WTC11 (cell line): ENCODE results near the gene CXorf49. TPM values are rescaled to one million over a fixed set of nuclear protein-coding genes. Genes with fewer than 3 reads are reported as not detected.
"Not testable (repeated sequence)": the region's sequence is repeated elsewhere in the genome, so short reads cannot be mapped to it uniquely, and the experiment has no call there.

Experiments
- ATAC-seq: fragments of 200-7000 bp; cut with Tn5 transposase; 2 replicates; pipeline ENCODE4 v1.10.0; 2021; ENCODE audit warnings: mild to moderate bottlenecking, moderate library complexity
- CTCF ChIA-PET: fragments of 300-600 bp; sonication (Branson Sonifier 250); formaldehyde crosslinking; loops from one replicate; lab custom pipeline; 2021; ENCODE audit warnings: antibody characterized with exemption; lab: Charles Lee
- POLR2A ChIA-PET: fragments of 350-600 bp; sonication (Branson Sonifier 250); formaldehyde crosslinking; loops from one replicate; lab custom pipeline; 2021; ENCODE audit warnings: antibody characterized with exemption; lab: Charles Lee
- DNase-seq: peaks from one replicate; pipeline ENCODE4 v3.0.0; 2021; ENCODE audit warnings: low spot score
- H3K27ac Mint-ChIP-seq: 2 replicates; pipeline ENCODE4 v1.8.0; 2021; ENCODE audit warnings: mixed read lengths
- H3K27me3 Mint-ChIP-seq: 2 replicates; pipeline ENCODE4 v1.8.0; 2021; ENCODE audit warnings: low read depth, mild to moderate bottlenecking, moderate library complexity, mixed read lengths
- H3K36me3 Mint-ChIP-seq: 2 replicates; pipeline ENCODE4 v1.8.0; 2021; ENCODE audit warnings: mixed read lengths
- H3K4me1 Mint-ChIP-seq: 2 replicates; pipeline ENCODE4 v1.8.0; 2022; ENCODE audit warnings: mixed read lengths
- H3K4me3 Mint-ChIP-seq: 2 replicates; pipeline ENCODE4 v1.8.0; 2021; ENCODE audit warnings: mild to moderate bottlenecking, moderate library complexity, mixed read lengths
- H3K9me3 Mint-ChIP-seq: 2 replicates; pipeline ENCODE4 v1.8.0; 2021; ENCODE audit warnings: mixed read lengths
- FOXJ3 ChIP-seq: sonication (generic); formaldehyde crosslinking; IDR thresholded peaks from 2 replicates; pipeline ENCODE4 v1.9.0; 2021; ENCODE audit warnings: missing genetic modification reagents, mild to moderate bottlenecking, borderline replicate concordance
- TEAD4 ChIP-seq: sonication (generic); formaldehyde crosslinking; IDR thresholded peaks from 2 replicates; pipeline ENCODE4 v1.8.0; 2022; ENCODE audit warnings: mild to moderate bottlenecking, missing genetic modification reagents
- ZNF219 ChIP-seq: sonication (generic); formaldehyde crosslinking; IDR thresholded peaks from 2 replicates; pipeline ENCODE4 v1.8.0; 2023; ENCODE audit warnings: missing genetic modification reagents, mild to moderate bottlenecking, borderline replicate concordance
- ZNF317 ChIP-seq: sonication (generic); formaldehyde crosslinking; IDR thresholded peaks from 2 replicates; pipeline ENCODE4 v1.8.1; 2023; ENCODE audit warnings: low read depth, mild to moderate bottlenecking, moderate library complexity, missing genetic modification reagents, borderline replicate concordance
- total RNA-seq: library from RNA; stranded (reverse); gene quantifications from 3 replicates; pipeline ENCODE4 v1.2.3, GENCODE V29; 2021
- TF ChIP-seq, protein P1 (sequence below): sonication (generic); formaldehyde crosslinking; IDR thresholded peaks from 2 replicates; pipeline ENCODE4 v1.8.1; 2022; ENCODE audit warnings: mild to moderate bottlenecking, moderate library complexity, missing genetic modification reagents
- TF ChIP-seq, protein P2 (sequence below): sonication (generic); formaldehyde crosslinking; IDR thresholded peaks from 2 replicates; pipeline ENCODE4 v1.8.0; 2022; ENCODE audit warnings: mild to moderate bottlenecking, missing genetic modification reagents
- TF ChIP-seq, protein P3 (sequence below): sonication (generic); formaldehyde crosslinking; IDR thresholded peaks from 2 replicates; pipeline ENCODE4 v1.8.0; 2022; ENCODE audit warnings: mild to moderate bottlenecking, missing genetic modification reagents
- TF ChIP-seq, protein P4 (sequence below): sonication (generic); formaldehyde crosslinking; IDR thresholded peaks from 2 replicates; pipeline ENCODE4 v1.8.1; 2023; ENCODE audit warnings: mild to moderate bottlenecking, missing genetic modification reagents, borderline replicate concordance
- TF ChIP-seq, protein P5 (sequence below): fragments of 250-450 bp; sonication (Bioruptor Pico); IDR thresholded peaks from 2 replicates; pipeline ENCODE4 v1.9.0; 2021; ENCODE audit warnings: mild to moderate bottlenecking, borderline replicate concordance

Gene CXorf49
- total RNA-seq, 1 experiment from 2014 or later: not detected

DNA sequence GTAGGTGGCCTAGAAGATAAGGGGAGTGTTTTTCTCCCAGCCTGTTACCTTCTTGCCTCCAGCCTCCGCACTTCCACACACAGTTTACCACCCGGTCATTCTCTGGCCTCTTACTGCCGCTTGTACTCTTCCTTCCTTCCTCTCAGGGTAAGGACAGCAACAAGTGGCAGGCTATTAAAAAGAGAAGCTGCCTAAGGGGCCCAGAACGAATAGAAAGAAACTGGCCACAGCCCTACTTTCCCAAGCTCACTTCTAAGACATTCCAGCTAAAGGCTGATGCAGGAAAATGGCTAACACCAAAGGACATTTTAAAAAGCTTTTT is 19.1 kb downstream of the CXorf49 start:
- H3K9me3 Mint-ChIP-seq, CTCF ChIA-PET, DNase-seq, H3K4me1 Mint-ChIP-seq, H3K27ac Mint-ChIP-seq, POLR2A ChIA-PET, H3K36me3 Mint-ChIP-seq, H3K27me3 Mint-ChIP-seq, H3K4me3 Mint-ChIP-seq, ATAC-seq: not testable (repeated sequence)

DNA sequence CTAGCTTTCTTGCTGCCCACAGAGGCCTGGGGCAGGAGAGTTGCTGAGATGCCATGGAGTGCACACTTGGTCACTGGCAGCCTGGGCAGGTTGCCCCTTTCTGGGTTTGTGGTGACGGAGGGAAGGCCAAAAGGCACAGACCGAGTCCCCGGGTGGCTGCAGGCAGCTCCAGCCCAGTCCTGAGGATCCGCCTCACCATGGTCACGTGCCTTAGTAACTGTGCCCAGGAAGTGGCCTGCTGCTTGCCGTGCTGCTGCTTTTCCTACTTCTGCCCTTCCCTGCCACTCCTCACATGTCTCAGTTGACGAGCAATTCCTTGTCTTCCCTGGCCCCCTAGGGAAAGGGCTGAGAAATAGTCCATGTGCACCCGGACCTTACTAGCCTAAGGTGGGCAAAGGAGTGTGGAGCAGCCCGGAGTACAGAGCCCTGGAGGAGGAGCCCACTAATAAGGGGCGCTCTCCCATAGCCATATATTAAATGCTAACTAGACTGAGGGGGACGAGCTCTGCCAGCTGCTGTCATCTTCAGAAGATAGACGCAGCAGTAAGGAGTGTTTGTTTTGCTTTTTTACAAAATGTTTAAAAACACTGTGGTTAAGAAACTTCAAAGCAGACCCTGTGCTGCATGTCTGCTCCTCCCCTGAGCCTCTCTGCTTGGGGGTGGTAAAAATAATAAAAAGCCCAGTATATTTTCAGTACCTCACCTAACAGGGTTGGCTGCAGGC is 19.6 kb downstream of the CXorf49 start:
- DNase-seq, H3K9me3 Mint-ChIP-seq, H3K36me3 Mint-ChIP-seq, H3K27me3 Mint-ChIP-seq, H3K27ac Mint-ChIP-seq, CTCF ChIA-PET, POLR2A ChIA-PET, H3K4me1 Mint-ChIP-seq, H3K4me3 Mint-ChIP-seq: not testable (repeated sequence)
- ATAC-seq: peak; percentile 22

DNA sequence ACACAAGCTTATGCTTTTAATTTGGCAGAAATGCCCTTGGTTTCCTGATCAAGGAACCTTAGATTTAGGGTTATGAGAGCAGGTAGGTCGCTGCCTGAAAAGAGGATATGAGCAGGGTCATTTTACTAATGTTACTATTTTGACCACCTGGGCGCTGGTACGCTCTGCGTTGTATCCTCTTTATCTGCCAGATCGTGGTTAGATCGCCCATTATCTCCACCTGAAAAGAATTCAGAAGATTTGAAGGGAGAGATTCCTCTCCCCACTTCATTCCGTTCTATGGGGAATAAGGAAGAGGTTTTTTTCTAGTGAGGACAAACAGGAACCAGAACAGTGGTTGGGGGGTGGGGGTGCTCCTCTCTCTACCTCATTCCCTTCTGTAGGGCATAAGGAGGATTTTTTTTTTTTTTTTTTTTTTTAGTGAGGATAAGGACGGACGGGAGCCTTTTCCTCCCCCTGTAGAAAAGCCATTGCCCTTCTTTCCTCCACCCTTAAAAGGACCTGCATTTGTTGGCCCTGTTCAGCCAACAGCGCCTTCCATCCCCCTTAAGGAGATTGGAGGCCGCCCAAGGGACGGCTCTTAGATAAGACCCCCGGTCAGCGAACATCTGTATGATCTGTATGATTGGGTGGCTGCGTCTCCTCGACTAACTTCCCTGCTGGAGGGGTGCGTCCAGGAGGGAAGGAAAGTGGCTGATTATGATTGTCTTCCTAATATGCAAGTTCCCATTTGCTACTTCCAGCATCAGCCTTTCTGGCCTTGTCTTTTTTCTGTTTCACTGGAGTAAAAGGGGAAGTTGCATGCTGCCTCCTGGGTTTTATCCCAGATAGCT is 20.4 kb downstream of the CXorf49 start:
- H3K4me1 Mint-ChIP-seq, H3K4me3 Mint-ChIP-seq, ATAC-seq, H3K27me3 Mint-ChIP-seq, H3K36me3 Mint-ChIP-seq, H3K27ac Mint-ChIP-seq, H3K9me3 Mint-ChIP-seq, POLR2A ChIA-PET, DNase-seq, CTCF ChIA-PET: not testable (repeated sequence)

DNA sequence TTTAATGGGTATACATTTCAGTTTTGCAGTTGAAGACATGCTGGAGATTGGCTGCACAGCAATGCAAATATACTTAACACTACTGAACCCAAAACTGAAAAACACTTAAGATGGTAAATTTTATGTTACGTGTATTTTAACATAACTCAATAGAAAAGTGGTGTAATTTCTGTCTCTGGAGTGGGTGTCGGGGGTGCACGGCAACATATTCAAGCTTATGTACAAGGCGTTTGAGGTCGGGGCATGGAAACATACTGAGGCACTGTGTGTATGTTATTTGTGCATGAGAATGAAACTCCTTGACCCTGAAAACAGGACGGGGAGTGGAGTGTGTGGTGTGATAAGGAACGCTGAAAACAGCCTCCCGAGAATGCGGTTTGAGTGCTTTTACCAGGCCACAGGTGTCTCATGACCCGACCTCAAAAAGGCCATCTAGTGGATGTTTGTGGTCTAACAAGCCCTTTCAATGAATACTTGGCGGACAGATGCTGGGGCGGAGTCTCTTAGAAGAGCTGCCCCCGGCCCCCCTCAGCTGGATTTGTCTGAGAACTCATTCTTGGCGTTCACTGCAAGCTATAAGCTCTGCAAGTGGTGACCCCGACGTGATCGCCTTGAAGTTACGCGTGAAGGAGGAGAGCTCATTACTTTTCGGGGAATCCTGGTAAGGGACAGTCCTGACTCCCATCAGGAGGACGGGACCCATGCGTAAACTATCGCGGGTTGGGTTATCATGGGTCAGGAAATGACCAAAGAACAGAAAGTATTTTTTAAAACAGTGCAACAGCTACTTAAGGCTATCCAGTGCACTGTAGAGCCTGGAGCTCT is 21.2 kb downstream of the CXorf49 start:
- DNase-seq, CTCF ChIA-PET, H3K4me3 Mint-ChIP-seq, H3K27me3 Mint-ChIP-seq, H3K9me3 Mint-ChIP-seq, POLR2A ChIA-PET, H3K36me3 Mint-ChIP-seq, H3K27ac Mint-ChIP-seq, H3K4me1 Mint-ChIP-seq: not testable (repeated sequence)
- peak; percentile 75 for ATAC-seq

DNA sequence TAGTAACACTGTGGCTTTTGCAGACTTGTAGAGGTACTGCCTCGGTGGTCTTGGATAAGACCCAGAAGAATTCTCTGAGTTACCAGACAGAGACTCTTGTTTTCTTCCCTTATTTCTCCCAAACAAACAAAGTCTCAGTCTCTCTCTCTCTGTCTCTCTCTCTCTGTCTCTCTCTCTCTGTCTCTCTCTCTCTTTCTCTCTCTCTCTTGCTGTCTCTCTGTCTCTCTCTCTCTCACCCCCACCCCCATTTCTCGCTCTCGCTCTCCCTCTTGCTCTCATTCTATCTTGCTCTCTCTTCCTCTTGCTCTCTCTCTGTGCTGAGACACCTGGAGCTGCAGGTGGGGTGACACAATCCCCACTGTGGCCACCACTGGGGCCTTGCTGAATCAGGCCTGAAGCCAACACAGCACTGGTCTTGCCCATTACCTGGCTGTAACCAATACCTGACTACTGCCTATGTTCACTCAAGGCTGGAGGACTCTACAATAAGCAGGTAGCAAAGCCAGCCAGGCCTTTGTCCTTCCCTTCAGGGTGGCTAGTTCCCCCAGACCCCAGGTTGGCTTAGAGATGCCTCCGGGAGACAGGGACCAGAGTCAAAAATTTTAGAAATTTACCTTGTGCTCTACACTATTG is 38.4 kb downstream of the CXorf49 start:
- DNase-seq (no peak), ATAC-seq (no peak)
- CTCF ChIA-PET: no interaction called here
- POLR2A ChIA-PET: no interaction called here
- Mint-ChIP-seq H3K36me3 (no peaks in the 10 kb centered on the region; the same call in 1 of the 2 replicates), H3K9me3 (peaks cover 2% of the 10 kb centered on the region; the same call in 1 of the 2 replicates), H3K27me3 (no peaks in the 10 kb centered on the region; the same call in 1 of the 2 replicates), H3K4me1 (no peaks in the 10 kb centered on the region), H3K4me3 (no peak overlapping the region), H3K27ac (no peak overlapping the region)
- TF ChIP-seq ZNF317 (CRISPR knock-in tag): no peak
- TF ChIP-seq, protein P1, sequence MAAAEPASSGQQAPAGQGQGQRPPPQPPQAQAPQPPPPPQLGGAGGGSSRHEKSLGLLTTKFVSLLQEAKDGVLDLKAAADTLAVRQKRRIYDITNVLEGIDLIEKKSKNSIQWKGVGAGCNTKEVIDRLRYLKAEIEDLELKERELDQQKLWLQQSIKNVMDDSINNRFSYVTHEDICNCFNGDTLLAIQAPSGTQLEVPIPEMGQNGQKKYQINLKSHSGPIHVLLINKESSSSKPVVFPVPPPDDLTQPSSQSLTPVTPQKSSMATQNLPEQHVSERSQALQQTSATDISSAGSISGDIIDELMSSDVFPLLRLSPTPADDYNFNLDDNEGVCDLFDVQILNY (CRISPR knock-in tag): no peak
- TF ChIP-seq FOXJ3: no peak
- TF ChIP-seq TEAD4 (CRISPR knock-in tag): no peak
- TF ChIP-seq, protein P2, sequence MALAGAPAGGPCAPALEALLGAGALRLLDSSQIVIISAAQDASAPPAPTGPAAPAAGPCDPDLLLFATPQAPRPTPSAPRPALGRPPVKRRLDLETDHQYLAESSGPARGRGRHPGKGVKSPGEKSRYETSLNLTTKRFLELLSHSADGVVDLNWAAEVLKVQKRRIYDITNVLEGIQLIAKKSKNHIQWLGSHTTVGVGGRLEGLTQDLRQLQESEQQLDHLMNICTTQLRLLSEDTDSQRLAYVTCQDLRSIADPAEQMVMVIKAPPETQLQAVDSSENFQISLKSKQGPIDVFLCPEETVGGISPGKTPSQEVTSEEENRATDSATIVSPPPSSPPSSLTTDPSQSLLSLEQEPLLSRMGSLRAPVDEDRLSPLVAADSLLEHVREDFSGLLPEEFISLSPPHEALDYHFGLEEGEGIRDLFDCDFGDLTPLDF (CRISPR knock-in tag): no peak
- TF ChIP-seq, protein P3, sequence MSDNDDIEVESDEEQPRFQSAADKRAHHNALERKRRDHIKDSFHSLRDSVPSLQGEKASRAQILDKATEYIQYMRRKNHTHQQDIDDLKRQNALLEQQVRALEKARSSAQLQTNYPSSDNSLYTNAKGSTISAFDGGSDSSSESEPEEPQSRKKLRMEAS (CRISPR knock-in tag): no peak
- TF ChIP-seq ZNF219: no peak
- TF ChIP-seq, protein P4, sequence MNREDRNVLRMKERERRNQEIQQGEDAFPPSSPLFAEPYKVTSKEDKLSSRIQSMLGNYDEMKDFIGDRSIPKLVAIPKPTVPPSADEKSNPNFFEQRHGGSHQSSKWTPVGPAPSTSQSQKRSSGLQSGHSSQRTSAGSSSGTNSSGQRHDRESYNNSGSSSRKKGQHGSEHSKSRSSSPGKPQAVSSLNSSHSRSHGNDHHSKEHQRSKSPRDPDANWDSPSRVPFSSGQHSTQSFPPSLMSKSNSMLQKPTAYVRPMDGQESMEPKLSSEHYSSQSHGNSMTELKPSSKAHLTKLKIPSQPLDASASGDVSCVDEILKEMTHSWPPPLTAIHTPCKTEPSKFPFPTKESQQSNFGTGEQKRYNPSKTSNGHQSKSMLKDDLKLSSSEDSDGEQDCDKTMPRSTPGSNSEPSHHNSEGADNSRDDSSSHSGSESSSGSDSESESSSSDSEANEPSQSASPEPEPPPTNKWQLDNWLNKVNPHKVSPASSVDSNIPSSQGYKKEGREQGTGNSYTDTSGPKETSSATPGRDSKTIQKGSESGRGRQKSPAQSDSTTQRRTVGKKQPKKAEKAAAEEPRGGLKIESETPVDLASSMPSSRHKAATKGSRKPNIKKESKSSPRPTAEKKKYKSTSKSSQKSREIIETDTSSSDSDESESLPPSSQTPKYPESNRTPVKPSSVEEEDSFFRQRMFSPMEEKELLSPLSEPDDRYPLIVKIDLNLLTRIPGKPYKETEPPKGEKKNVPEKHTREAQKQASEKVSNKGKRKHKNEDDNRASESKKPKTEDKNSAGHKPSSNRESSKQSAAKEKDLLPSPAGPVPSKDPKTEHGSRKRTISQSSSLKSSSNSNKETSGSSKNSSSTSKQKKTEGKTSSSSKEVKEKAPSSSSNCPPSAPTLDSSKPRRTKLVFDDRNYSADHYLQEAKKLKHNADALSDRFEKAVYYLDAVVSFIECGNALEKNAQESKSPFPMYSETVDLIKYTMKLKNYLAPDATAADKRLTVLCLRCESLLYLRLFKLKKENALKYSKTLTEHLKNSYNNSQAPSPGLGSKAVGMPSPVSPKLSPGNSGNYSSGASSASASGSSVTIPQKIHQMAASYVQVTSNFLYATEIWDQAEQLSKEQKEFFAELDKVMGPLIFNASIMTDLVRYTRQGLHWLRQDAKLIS: no peak
- TF ChIP-seq, protein P5, sequence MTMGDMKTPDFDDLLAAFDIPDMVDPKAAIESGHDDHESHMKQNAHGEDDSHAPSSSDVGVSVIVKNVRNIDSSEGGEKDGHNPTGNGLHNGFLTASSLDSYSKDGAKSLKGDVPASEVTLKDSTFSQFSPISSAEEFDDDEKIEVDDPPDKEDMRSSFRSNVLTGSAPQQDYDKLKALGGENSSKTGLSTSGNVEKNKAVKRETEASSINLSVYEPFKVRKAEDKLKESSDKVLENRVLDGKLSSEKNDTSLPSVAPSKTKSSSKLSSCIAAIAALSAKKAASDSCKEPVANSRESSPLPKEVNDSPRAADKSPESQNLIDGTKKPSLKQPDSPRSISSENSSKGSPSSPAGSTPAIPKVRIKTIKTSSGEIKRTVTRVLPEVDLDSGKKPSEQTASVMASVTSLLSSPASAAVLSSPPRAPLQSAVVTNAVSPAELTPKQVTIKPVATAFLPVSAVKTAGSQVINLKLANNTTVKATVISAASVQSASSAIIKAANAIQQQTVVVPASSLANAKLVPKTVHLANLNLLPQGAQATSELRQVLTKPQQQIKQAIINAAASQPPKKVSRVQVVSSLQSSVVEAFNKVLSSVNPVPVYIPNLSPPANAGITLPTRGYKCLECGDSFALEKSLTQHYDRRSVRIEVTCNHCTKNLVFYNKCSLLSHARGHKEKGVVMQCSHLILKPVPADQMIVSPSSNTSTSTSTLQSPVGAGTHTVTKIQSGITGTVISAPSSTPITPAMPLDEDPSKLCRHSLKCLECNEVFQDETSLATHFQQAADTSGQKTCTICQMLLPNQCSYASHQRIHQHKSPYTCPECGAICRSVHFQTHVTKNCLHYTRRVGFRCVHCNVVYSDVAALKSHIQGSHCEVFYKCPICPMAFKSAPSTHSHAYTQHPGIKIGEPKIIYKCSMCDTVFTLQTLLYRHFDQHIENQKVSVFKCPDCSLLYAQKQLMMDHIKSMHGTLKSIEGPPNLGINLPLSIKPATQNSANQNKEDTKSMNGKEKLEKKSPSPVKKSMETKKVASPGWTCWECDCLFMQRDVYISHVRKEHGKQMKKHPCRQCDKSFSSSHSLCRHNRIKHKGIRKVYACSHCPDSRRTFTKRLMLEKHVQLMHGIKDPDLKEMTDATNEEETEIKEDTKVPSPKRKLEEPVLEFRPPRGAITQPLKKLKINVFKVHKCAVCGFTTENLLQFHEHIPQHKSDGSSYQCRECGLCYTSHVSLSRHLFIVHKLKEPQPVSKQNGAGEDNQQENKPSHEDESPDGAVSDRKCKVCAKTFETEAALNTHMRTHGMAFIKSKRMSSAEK (CRISPR knock-in tag): no peak
